ENCODE measurements around the gene DPH2.

The DPH2 gene

GRCh38 chr1:43945674-43946235 lies 24.1 kb upstream of the DPH2 start:
- no peak for DNase-seq

DNA sequence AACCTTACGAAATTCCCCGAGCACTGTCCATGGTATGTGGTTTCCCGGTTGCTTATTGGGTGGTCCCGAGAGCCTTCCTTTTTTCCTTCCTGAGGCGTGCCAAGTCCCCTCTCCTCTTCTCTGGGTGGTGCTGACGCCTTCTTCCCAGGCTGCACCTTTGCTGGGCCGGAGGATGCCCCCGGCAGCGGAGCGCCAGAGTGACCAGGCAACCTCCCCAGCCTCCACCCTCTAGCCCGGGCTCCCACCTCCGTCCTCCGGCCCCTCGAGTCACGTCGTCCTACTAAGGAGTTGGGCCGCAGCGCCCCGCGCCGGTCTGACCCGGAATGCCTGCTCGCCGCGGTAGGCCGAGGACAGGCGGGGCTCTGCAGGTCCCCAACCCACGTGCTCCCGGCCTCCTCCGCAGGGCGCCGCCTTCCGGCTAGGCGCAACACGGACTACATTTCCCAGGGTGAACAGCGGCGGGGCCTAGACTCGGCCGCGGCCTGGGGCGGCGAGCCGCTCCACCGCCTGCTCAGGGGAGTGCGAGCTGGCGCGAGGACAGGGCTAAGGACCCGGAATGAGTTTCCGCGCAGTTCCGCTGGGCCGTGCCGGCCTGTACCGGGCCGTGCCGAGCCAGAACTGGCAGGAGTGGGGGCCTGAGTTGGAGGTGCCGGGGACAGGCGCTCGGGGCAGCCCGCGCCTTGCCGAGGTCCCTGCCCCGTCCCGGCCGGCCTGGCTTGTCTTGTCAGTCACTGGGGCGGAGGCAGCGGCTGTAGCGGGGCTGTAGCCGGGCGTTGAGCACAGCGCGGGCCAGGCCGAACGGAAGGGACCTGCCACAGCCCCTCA lies 23.4 kb upstream of the DPH2 start, which contains the start of gene IPO13:
IPO13 (plus strand) TSS at position 715 of the 825 bp plus-strand sequence. CDS start 651 bp downstream, outside the sequence.
- DNase-seq: peak; percentile 94 to 96

DNA sequence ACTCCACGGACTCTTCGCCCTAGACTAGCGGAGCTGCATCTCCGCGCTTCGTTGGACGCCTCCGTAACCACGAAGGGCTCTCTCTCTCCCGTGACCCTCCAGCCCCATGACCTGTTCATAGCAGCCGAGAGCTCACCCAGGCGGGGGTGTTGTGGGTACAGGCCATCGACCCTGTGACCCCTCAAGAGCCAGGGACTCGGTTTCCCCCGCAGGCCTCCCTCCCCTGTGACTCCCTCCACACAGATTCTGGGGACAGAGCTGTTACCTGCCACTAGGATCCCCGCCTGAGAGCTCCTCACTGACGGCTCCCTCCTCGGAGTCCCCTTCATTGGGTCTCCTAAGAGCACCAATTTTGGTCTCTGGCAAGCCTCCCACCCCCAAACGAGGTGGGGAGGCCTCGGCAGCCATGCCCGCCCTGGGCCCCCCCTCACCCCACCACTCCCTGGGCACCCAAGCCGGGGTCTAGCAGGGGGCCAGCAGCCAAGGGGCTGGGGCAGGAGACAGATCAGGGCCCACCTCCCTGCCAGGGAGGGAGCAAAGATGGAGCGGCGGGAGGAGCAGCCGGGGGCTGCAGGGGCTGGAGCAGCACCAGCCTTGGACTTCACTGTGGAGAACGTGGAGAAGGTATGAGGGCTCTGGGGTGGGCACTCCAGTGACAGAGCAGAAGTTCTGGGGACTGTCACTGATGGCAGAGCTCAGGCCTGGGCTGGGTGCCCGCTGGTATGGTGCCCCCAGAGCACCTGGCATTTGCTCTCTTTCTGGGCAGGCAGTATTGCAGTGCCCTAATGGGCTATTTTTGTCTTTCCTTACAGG lies 22.5 kb upstream of the DPH2 start:
- no peak for DNase-seq

DNA sequence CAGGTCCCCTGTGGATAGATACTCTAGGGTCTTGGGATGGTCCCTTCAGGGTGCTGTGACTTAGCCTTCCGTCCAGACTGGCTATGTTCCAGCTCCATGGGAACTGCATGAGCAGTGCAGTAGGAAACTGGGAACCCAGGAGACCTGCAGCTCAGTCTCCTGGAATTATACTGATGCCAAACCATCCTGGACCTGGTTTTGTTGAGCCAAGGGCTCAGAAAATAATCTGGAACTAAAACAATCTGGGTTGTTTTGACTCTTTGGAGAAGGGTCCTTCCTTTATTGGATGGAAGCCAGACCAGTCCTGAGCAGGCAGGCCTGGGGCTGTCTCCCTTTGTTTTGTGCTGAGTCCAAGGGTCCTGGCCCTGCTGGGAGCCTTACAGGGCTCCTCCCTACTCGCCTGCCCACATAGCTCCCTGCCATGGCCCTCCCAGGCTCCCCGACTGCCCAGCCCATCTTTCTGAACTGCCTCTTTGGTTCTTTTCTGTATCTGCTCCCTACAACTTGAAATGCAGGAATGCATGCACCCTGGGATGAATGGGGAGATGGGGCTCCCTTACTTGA lies 21.9 kb upstream of the DPH2 start:
- no peak for DNase-seq

DNA sequence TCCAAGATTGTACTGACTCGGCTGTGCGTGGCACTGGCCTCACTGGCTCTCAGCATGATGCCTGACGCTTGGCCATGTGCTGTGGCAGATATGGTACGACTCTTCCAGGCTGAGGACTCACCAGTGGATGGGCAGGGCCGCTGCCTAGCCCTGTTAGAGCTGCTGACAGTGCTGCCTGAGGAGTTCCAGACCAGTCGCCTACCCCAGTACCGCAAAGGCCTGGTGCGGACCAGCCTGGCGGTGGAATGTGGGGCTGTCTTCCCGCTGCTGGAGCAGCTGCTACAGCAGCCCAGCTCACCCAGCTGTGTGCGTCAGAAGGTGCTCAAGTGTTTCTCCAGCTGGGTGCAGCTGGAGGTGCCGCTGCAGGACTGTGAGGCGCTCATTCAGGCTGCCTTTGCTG lies 20.1 kb upstream of the DPH2 start:
- no peak for DNase-seq

GRCh38 chr1:43951021-43951985 lies 18.5 kb upstream of the DPH2 start:
- no peak for DNase-seq

DNA sequence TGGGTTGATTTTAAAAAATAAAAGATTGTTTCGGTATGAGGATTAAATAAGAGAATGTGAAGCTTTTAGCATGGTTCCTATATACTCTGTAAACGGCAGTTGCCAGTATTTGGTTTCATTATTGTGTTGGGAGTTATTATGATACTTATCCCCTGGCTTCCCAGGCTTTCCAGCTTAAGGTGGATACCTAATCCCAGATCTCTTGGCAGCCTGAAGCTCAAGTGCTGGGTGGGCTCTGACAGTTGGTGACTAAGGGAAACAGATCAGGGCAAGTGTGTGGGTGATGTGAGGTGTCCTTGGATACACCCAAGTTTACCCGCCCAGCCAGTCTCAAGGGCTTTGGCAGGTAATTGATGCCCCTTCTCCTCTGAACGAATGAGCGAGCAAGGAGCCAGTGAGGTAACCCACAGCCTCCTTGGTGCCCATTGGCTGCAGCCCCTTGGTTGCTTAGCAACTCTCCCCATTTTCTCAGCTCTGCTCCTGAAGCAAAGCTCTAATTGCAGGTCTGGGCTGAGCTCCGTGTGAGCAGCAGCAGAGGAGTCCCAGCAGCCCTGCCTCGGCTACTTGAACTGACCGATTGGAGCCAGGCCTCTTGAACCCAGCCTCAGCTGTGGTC lies 17.0 kb upstream of the DPH2 start:
- DNase-seq: no peak

- DNase-seq: no peak
Observed at GRCh38 chr1:43953361-43953760, 16.4 kb upstream of the DPH2 start.

GRCh38 chr1:43954036-43954435 lies 15.8 kb upstream of the DPH2 start:
- DNase-seq: no peak

DNA sequence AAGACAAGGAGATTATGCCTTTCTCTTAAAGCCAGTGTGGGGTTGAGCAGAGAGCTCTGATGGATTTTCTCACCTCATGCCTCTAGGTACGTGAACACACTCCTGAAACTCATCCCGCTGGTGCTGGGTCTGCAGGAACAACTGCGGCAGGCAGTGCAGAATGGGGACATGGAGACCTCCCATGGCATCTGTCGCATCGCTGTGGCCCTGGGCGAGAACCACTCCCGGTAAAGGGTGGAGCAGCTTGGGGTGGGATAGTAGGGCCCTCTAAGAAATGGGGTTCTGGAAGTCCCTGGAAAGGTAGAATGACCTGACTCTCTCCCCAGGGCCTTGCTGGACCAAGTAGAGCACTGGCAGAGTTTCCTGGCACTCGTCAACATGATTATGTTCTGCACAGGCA lies 13.6 kb upstream of the DPH2 start:
- no peak for DNase-seq

- DNase-seq: no peak
Observed at GRCh38 chr1:43957407-43958040, 12.3 kb upstream of the DPH2 start.

GRCh38 chr1:43958351-43959255 lies 11.2 kb upstream of the DPH2 start:
- DNase-seq: no peak

DNA sequence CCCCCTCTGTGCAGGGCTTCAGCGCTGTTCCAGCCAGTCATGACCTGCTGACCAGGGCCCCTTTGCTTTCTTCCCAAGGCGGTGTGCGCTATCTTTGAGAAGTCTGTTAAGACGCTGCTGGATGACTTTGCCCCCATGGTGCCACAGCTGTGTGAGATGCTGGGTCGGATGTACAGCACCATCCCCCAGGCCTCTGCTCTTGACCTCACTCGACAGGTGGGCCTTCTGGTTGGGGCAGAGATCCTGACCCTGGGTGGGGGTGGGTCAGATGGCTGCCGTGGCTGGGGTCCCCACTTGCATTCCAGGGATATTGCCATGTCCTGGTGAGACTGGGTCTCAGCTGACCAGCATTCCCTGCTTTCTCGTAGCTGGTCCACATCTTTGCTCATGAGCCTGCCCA lies 9.0 kb upstream of the DPH2 start:
- no peak for DNase-seq

DNA sequence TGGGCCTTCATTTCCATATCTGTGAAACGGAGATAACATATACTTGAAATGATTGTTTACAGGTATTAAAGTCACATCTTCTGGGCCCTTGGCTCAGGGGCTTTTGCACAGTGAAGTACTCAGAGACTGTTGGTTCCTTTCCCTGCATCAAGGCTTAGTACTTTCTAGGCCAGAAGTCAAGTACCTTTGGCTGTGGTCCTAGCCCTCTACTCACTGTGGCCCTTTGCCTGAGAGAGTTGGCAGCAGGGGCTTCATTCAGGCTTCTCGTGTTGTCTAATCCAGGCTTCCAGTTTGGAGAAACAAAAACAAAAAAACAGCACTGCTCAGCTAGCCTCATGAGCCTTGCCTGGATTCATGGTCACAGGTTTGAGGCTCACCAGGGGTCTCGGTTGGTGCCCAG lies 8.1 kb upstream of the DPH2 start:
- DNase-seq: no peak

GRCh38 chr1:43962324-43962723 lies 7.5 kb upstream of the DPH2 start:
- no peak for DNase-seq

DNA sequence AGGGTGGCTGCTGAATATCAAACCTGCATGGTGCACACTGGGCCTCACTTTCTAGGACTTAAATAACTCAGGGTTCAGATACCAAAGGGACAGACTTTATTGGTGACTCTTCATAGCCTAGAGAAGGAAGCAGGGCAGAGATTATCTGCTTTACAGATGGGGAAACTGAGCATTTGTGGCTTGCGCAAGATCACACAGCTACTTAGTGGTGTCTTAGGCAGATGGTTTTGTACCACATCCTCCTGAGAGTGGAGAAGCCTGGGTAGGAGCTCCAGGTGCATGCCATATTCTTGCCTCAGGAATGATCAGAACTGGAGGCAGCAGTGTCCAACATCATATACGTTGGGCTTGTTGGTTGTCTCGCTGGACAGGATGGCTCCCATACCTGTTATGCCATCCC lies 6.8 kb upstream of the DPH2 start:
- no peak for DNase-seq

- no peak for DNase-seq
Observed at GRCh38 chr1:43963890-43964289, 5.9 kb upstream of the DPH2 start.

- no peak for DNase-seq
Observed at GRCh38 chr1:43965316-43965715, 4.5 kb upstream of the DPH2 start.

GRCh38 chr1:43968348-43968948 lies 1.4 kb upstream of the DPH2 start:
- no peak for DNase-seq

- no peak for DNase-seq
Observed at GRCh38 chr1:43969416-43969745, 429 bp upstream of the DPH2 start.
